HepG2 (cell line): ENCODE results near the gene CFAP300. TPM values are rescaled to one million over a fixed set of nuclear protein-coding genes. Genes with fewer than 3 reads are reported as not detected.

Source experiments
- ATF1 ChIP-seq: IDR thresholded peaks from 2 replicates; pipeline ENCODE4 v1.6.1; 2016; ENCODE audit warnings: mild to moderate bottlenecking, control low read depth
- BORCS8-MEF2B ChIP-seq: sonication (generic); formaldehyde crosslinking; IDR thresholded peaks from 2 replicates; pipeline ENCODE4 v1.8.0; 2022; ENCODE audit warnings: mild to moderate bottlenecking, missing genetic modification reagents
- FOXK2 ChIP-seq: fragments of 450-650 bp; IDR thresholded peaks from 2 replicates; pipeline ENCODE4 v1.6.1; 2016
- GFI1 ChIP-seq: sonication (generic); formaldehyde crosslinking; IDR thresholded peaks from 2 replicates; pipeline ENCODE4 v1.5.0; 2020; ENCODE audit warnings: missing genetic modification reagents, mild to moderate bottlenecking, borderline replicate concordance
- HBP1 ChIP-seq: IDR thresholded peaks from 2 replicates; pipeline ENCODE4 v1.6.1; 2016; ENCODE audit warnings: low read depth, control low read depth
- HDAC6 ChIP-seq: fragments of 200-600 bp; sonication (generic); IDR thresholded peaks from 2 replicates; pipeline ENCODE4 v1.7.0; 2017; ENCODE audit warnings: mild to moderate bottlenecking, antibody characterized with exemption, low read length, low read depth
- MLLT10 ChIP-seq: sonication (generic); formaldehyde crosslinking; IDR thresholded peaks from 2 replicates; pipeline ENCODE4 v1.4.0; 2020; ENCODE audit warnings: missing genetic modification reagents
- NBN ChIP-seq: fragments of 450-650 bp; conservative IDR thresholded peaks from 2 replicates; pipeline ENCODE4 v1.6.1; 2017
- POLR2AphosphoS2 ChIP-seq: IDR thresholded peaks from 2 replicates; pipeline ENCODE4 v1.6.1; 2011; ENCODE audit warnings: low read depth, low read length, improper control_type of control experiment
- PRPF4 ChIP-seq: fragments of 200-400 bp; formaldehyde crosslinking; IDR thresholded peaks from 2 replicates; pipeline ENCODE4 v1.6.1; 2016; ENCODE audit warnings: low read length, low read depth; ENCODE audit not compliant: poor library complexity, severe bottlenecking
- REPIN1 ChIP-seq: sonication (generic); formaldehyde crosslinking; IDR thresholded peaks from 2 replicates; pipeline ENCODE4 v1.8.0; 2022; ENCODE audit warnings: missing genetic modification reagents, low read depth, mild to moderate bottlenecking, borderline replicate concordance
- SMARCE1 ChIP-seq: fragments of 450-650 bp; IDR thresholded peaks from 2 replicates; pipeline ENCODE4 v1.6.1; 2017; ENCODE audit warnings: borderline replicate concordance
- SPEN ChIP-seq: sonication (generic); formaldehyde crosslinking; IDR thresholded peaks from 2 replicates; pipeline ENCODE4 v1.5.1; 2020; ENCODE audit warnings: low read depth, mild to moderate bottlenecking, missing genetic modification reagents
- WIZ ChIP-seq: sonication (generic); formaldehyde crosslinking; IDR thresholded peaks from 2 replicates; pipeline ENCODE4 v1.5.1; 2020; ENCODE audit warnings: mild to moderate bottlenecking, missing genetic modification reagents
- ZBTB21 ChIP-seq: sonication (generic); formaldehyde crosslinking; IDR thresholded peaks from 2 replicates; pipeline ENCODE4 v1.4.0; 2020; ENCODE audit warnings: missing genetic modification reagents
- ZFP37 ChIP-seq: sonication (generic); formaldehyde crosslinking; IDR thresholded peaks from 2 replicates; pipeline ENCODE4 v1.4.0; 2020; ENCODE audit warnings: missing genetic modification reagents, borderline replicate concordance
- ZMYM4 ChIP-seq: sonication (generic); formaldehyde crosslinking; IDR thresholded peaks from 2 replicates; pipeline ENCODE4 v1.8.1; 2023; ENCODE audit warnings: mild to moderate bottlenecking, missing genetic modification reagents
- ZNF232 ChIP-seq: sonication (generic); formaldehyde crosslinking; IDR thresholded peaks from 2 replicates; pipeline ENCODE4 v1.4.0; 2020; ENCODE audit warnings: missing genetic modification reagents, borderline replicate concordance
- ZNF33A ChIP-seq: sonication (generic); formaldehyde crosslinking; IDR thresholded peaks from 2 replicates; pipeline ENCODE4 v1.5.1; 2020; ENCODE audit warnings: missing genetic modification reagents, mild to moderate bottlenecking, moderate library complexity, borderline replicate concordance
- ZNF616 ChIP-seq: sonication (generic); formaldehyde crosslinking; IDR thresholded peaks from 2 replicates; pipeline ENCODE4 v1.5.0; 2020; ENCODE audit warnings: low read depth, mild to moderate bottlenecking, missing genetic modification reagents
- ZNF775 ChIP-seq: sonication (generic); formaldehyde crosslinking; IDR thresholded peaks from 2 replicates; pipeline ENCODE4 v1.4.0; 2020; ENCODE audit warnings: missing genetic modification reagents, mild to moderate bottlenecking, moderate library complexity, borderline replicate concordance
- ZNF850 ChIP-seq: sonication (generic); formaldehyde crosslinking; conservative IDR thresholded peaks from 2 replicates; pipeline ENCODE4 v1.9.0; 2021; ENCODE audit warnings: mild to moderate bottlenecking, missing genetic modification reagents
- polyA plus RNA-seq, 8 experiments: library from polyadenylated mRNA; depleted of rRNA in 3 of 8; stranded (reverse) in 7 of 8; unstranded in 1 of 8; fragments of >200 nt; fragmentation: Illumina TruSeq in 4 of 8; extraction: Trizol in 4 of 8; gene quantifications; 2 replicates each; pipeline versions ENCODE4 v1.2.1 to v1.2.3, GENCODE V29; 2011 to 2016; ENCODE audit warnings: low read depth in 4 of 8, missing spikeins in 1 of 8, mixed read lengths in 1 of 8; ENCODE audit not compliant: insufficient read depth in 1 of 8
- total RNA-seq, 5 experiments: library from RNA; depleted of rRNA; stranded (reverse); fragments of >200 nt; fragmentation: Illumina TruSeq; extraction: Trizol; gene quantifications; 2 replicates each; pipeline ENCODE4 v1.2.3, GENCODE V29; 2016; ENCODE audit warnings: low read depth in 1 of 5
- TF ChIP-seq, protein P1 (sequence below), 2 experiments: IDR thresholded peaks; 2 replicates each; pipeline ENCODE4 v1.6.1; 2011 to 2012; ENCODE audit warnings: low read length in 2 of 2, borderline replicate concordance in 1 of 2, low read depth in 1 of 2, mild to moderate bottlenecking in 1 of 2, moderate library complexity in 1 of 2
- TF ChIP-seq, protein P2 (sequence below): sonication (generic); formaldehyde crosslinking; conservative IDR thresholded peaks from 2 replicates; pipeline ENCODE4 v1.4.0; 2020; ENCODE audit warnings: missing genetic modification reagents

The CFAP300 gene
- total and polyA plus RNA-seq, 2 of the 13 experiments (the other 11 are each of a cell fraction or from before 2014, with no cell fraction given): not detected

- TF ChIP-seq ZMYM4 (CRISPR knock-in tag): peak; percentile 40
- TF ChIP-seq WIZ (CRISPR knock-in tag): no peak
- no peak for TF ChIP-seq ZNF33A (CRISPR knock-in tag)
- no peak for TF ChIP-seq ZNF850 (CRISPR knock-in tag)
- TF ChIP-seq, protein P1, sequence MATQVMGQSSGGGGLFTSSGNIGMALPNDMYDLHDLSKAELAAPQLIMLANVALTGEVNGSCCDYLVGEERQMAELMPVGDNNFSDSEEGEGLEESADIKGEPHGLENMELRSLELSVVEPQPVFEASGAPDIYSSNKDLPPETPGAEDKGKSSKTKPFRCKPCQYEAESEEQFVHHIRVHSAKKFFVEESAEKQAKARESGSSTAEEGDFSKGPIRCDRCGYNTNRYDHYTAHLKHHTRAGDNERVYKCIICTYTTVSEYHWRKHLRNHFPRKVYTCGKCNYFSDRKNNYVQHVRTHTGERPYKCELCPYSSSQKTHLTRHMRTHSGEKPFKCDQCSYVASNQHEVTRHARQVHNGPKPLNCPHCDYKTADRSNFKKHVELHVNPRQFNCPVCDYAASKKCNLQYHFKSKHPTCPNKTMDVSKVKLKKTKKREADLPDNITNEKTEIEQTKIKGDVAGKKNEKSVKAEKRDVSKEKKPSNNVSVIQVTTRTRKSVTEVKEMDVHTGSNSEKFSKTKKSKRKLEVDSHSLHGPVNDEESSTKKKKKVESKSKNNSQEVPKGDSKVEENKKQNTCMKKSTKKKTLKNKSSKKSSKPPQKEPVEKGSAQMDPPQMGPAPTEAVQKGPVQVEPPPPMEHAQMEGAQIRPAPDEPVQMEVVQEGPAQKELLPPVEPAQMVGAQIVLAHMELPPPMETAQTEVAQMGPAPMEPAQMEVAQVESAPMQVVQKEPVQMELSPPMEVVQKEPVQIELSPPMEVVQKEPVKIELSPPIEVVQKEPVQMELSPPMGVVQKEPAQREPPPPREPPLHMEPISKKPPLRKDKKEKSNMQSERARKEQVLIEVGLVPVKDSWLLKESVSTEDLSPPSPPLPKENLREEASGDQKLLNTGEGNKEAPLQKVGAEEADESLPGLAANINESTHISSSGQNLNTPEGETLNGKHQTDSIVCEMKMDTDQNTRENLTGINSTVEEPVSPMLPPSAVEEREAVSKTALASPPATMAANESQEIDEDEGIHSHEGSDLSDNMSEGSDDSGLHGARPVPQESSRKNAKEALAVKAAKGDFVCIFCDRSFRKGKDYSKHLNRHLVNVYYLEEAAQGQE (IDR thresholded peaks at IDR 0.05; ENCODE audit: borderline replicate concordance in 1 of 2, low read depth in 1 of 2, low read length in 2 of 2): no peak
- no peak for TF ChIP-seq ZNF616 (CRISPR knock-in tag)
- no peak for TF ChIP-seq MLLT10
- no peak for TF ChIP-seq NBN
- TF ChIP-seq ZFP37 (CRISPR knock-in tag): no peak
- no peak for TF ChIP-seq ZBTB21 (CRISPR knock-in tag)
- no peak for TF ChIP-seq ATF1 (CRISPR knock-in tag)
- no peak for TF ChIP-seq BORCS8-MEF2B (CRISPR knock-in tag)
- TF ChIP-seq, protein P2, sequence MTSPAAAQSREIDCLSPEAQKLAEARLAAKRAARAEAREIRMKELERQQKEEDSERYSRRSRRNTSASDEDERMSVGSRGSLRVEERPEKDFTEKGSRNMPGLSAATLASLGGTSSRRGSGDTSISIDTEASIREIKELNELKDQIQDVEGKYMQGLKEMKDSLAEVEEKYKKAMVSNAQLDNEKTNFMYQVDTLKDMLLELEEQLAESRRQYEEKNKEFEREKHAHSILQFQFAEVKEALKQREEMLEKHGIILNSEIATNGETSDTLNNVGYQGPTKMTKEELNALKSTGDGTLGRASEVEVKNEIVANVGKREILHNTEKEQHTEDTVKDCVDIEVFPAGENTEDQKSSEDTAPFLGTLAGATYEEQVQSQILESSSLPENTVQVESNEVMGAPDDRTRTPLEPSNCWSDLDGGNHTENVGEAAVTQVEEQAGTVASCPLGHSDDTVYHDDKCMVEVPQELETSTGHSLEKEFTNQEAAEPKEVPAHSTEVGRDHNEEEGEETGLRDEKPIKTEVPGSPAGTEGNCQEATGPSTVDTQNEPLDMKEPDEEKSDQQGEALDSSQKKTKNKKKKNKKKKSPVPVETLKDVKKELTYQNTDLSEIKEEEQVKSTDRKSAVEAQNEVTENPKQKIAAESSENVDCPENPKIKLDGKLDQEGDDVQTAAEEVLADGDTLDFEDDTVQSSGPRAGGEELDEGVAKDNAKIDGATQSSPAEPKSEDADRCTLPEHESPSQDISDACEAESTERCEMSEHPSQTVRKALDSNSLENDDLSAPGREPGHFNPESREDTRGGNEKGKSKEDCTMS (CRISPR knock-in tag): no peak
- TF ChIP-seq PRPF4: peak; percentile 75
- no peak for TF ChIP-seq SMARCE1
- 0 out of 2 replicates have a peak, but pooled peaks have one; percentile 9 for TF ChIP-seq REPIN1 (CRISPR knock-in tag)
- no peak for TF ChIP-seq ZNF775
- TF ChIP-seq HBP1 (CRISPR knock-in tag): 0 out of 2 replicates have a peak, but pooled peaks have one; percentile 24
- TF ChIP-seq SPEN (CRISPR knock-in tag): no peak
- no peak for TF ChIP-seq POLR2AphosphoS2
- TF ChIP-seq FOXK2: no peak; the same call in 1 of the 2 replicates
- peak; percentile 96 for TF ChIP-seq GFI1
- TF ChIP-seq HDAC6: no peak
- TF ChIP-seq ZNF232: no peak
Observed at GRCh38 chr11:102111011-102111786, 64.0 kb downstream of the CFAP300 start (continued).
